ENCODE data around the gene TRAF7.

Gene TRAF7

GRCh38 chr16:2155977-2156848, 631 bp downstream of the TRAF7 start:
- H3K27ac ChIP-seq (ENCODE audit: low read depth in 2 of 2, low read length in 2 of 2) = peak overlapping the region; percentile 67 to 80
- peaks cover 75 to 85% of the 10 kb centered on the region in 2 donors for H3K4me1 ChIP-seq (ENCODE audit: control insufficient read depth in 2 of 2, insufficient read depth in 2 of 2, low read length in 2 of 2)
- no peaks in the 10 kb centered on the region for H3K27me3 ChIP-seq (ENCODE audit: control insufficient read depth in 2 of 2, insufficient read depth in 2 of 2, low read length in 2 of 2)
- H3K36me3 ChIP-seq (ENCODE audit: control insufficient read depth in 2 of 2, insufficient read depth in 2 of 2, low read length in 2 of 2) = peaks cover 3 to 8% of the 10 kb centered on the region in 2 donors
- H3K9ac ChIP-seq (ENCODE audit: low read depth in 1 of 2, low read length in 2 of 2) = peak overlapping the region; percentile 79 to 80
- H3K9me3 ChIP-seq (ENCODE audit: control insufficient read depth in 2 of 2, low read length in 2 of 2) = no peaks in the 10 kb centered on the region
- H3K4me3 ChIP-seq (ENCODE audit: low read length in 2 of 2) = peak overlapping the region; percentile 83 to 87

GRCh38 chr16:2156849-2157224, 1.3 kb downstream of the TRAF7 start:
- Histone ChIP-seq H3K4me1 (ENCODE audit: control insufficient read depth in 2 of 2, insufficient read depth in 2 of 2, low read length in 2 of 2) (peaks cover 73 to 85% of the 10 kb centered on the region in 2 donors), H3K27ac (ENCODE audit: low read depth in 2 of 2, low read length in 2 of 2) (peak overlapping the region; percentile 66 to 80), H3K36me3 (ENCODE audit: control insufficient read depth in 2 of 2, insufficient read depth in 2 of 2, low read length in 2 of 2) (peaks cover 0 to 2% of the 10 kb centered on the region in 2 donors)

GRCh38 chr16:2157480-2158261, 2.1 kb downstream of the TRAF7 start:
- Histone ChIP-seq H3K27me3 (ENCODE audit: control insufficient read depth in 2 of 2, insufficient read depth in 2 of 2, low read length in 2 of 2) (no peaks in the 10 kb centered on the region), H3K9me3 (ENCODE audit: control insufficient read depth in 2 of 2, low read length in 2 of 2) (no peaks in the 10 kb centered on the region), H3K36me3 (ENCODE audit: control insufficient read depth in 2 of 2, insufficient read depth in 2 of 2, low read length in 2 of 2) (no peaks in the 10 kb centered on the region), H3K27ac (ENCODE audit: low read depth in 2 of 2, low read length in 2 of 2) (peak overlapping the region; percentile 66 to 80), H3K9ac (ENCODE audit: low read depth in 1 of 2, low read length in 2 of 2) (peak overlapping the region; percentile 32 to 79), H3K4me1 (ENCODE audit: control insufficient read depth in 2 of 2, insufficient read depth in 2 of 2, low read length in 2 of 2) (peaks cover 66 to 82% of the 10 kb centered on the region in 2 donors), H3K4me3 (ENCODE audit: low read length in 2 of 2) (peak overlapping the region; percentile 31 to 83)

More at GRCh38 chr16:2156849-2157224, 1.3 kb downstream of the TRAF7 start:
- no peaks in the 10 kb centered on the region for H3K27me3 ChIP-seq (ENCODE audit: control insufficient read depth in 2 of 2, insufficient read depth in 2 of 2, low read length in 2 of 2)
- H3K9me3 ChIP-seq (ENCODE audit: control insufficient read depth in 2 of 2, low read length in 2 of 2) = no peaks in the 10 kb centered on the region
- peak overlapping the region; percentile 83 to 87 for H3K4me3 ChIP-seq (ENCODE audit: low read length in 2 of 2)
- peak overlapping the region; percentile 56 to 79 for H3K9ac ChIP-seq (ENCODE audit: low read depth in 1 of 2, low read length in 2 of 2)

- Histone ChIP-seq H3K36me3 (ENCODE audit: control insufficient read depth in 2 of 2, insufficient read depth in 2 of 2, low read length in 2 of 2) (no peaks in the 10 kb centered on the region), H3K4me1 (ENCODE audit: control insufficient read depth in 2 of 2, insufficient read depth in 2 of 2, low read length in 2 of 2) (peaks cover 66 to 82% of the 10 kb centered on the region in 2 donors), H3K27ac (ENCODE audit: low read depth in 2 of 2, low read length in 2 of 2) (peak overlapping the region; percentile 66 to 80), H3K9me3 (ENCODE audit: control insufficient read depth in 2 of 2, low read length in 2 of 2) (no peaks in the 10 kb centered on the region), H3K27me3 (ENCODE audit: control insufficient read depth in 2 of 2, insufficient read depth in 2 of 2, low read length in 2 of 2) (no peaks in the 10 kb centered on the region), H3K9ac (ENCODE audit: low read depth in 1 of 2, low read length in 2 of 2) (peak overlapping the region in 1 of 2 donors; percentile 79), H3K4me3 (ENCODE audit: low read length in 2 of 2) (no peak overlapping the region)
These were observed 2.7 kb downstream of the TRAF7 start for GRCh38 chr16:2158262-2158638.

GRCh38 chr16:2159175-2159838, 3.7 kb downstream of the TRAF7 start:
- peak overlapping the region; percentile 2 to 19 for H3K4me3 ChIP-seq (ENCODE audit: low read length in 2 of 2)
- H3K4me1 ChIP-seq (ENCODE audit: control insufficient read depth in 2 of 2, insufficient read depth in 2 of 2, low read length in 2 of 2) = peaks cover 62 to 77% of the 10 kb centered on the region in 2 donors
- no peaks in the 10 kb centered on the region for H3K36me3 ChIP-seq (ENCODE audit: control insufficient read depth in 2 of 2, insufficient read depth in 2 of 2, low read length in 2 of 2)
- peak overlapping the region; percentile 23 to 54 for H3K9ac ChIP-seq (ENCODE audit: low read depth in 1 of 2, low read length in 2 of 2)
- peak overlapping the region; percentile 66 to 80 for H3K27ac ChIP-seq (ENCODE audit: low read depth in 2 of 2, low read length in 2 of 2)
- H3K9me3 ChIP-seq (ENCODE audit: control insufficient read depth in 2 of 2, low read length in 2 of 2) = no peaks in the 10 kb centered on the region
- H3K27me3 ChIP-seq (ENCODE audit: control insufficient read depth in 2 of 2, insufficient read depth in 2 of 2, low read length in 2 of 2) = no peaks in the 10 kb centered on the region

GRCh38 chr16:2160915-2161551, 5.5 kb downstream of the TRAF7 start:
- H3K27ac ChIP-seq (ENCODE audit: low read depth in 2 of 2, low read length in 2 of 2) = peak overlapping the region; percentile 48
- no peaks in the 10 kb centered on the region for H3K9me3 ChIP-seq (ENCODE audit: control insufficient read depth in 2 of 2, low read length in 2 of 2)
- peaks cover 58 to 70% of the 10 kb centered on the region in 2 donors for H3K4me1 ChIP-seq (ENCODE audit: control insufficient read depth in 2 of 2, insufficient read depth in 2 of 2, low read length in 2 of 2)
- no peak overlapping the region for H3K4me3 ChIP-seq (ENCODE audit: low read length in 2 of 2)
- no peaks in the 10 kb centered on the region for H3K27me3 ChIP-seq (ENCODE audit: control insufficient read depth in 2 of 2, insufficient read depth in 2 of 2, low read length in 2 of 2)
- H3K9ac ChIP-seq (ENCODE audit: low read depth in 1 of 2, low read length in 2 of 2) = no peak overlapping the region
- H3K36me3 ChIP-seq (ENCODE audit: control insufficient read depth in 2 of 2, insufficient read depth in 2 of 2, low read length in 2 of 2) = peaks cover 5 to 6% of the 10 kb centered on the region in 2 donors

- H3K27me3 ChIP-seq (ENCODE audit: control insufficient read depth in 2 of 2, insufficient read depth in 2 of 2, low read length in 2 of 2) = no peaks in the 10 kb centered on the region
- H3K4me1 ChIP-seq (ENCODE audit: control insufficient read depth in 2 of 2, insufficient read depth in 2 of 2, low read length in 2 of 2) = peaks cover 50 to 61% of the 10 kb centered on the region in 2 donors
- peak overlapping the region in 1 of 2 donors; percentile 12 for H3K27ac ChIP-seq (ENCODE audit: low read depth in 2 of 2, low read length in 2 of 2)
- H3K9ac ChIP-seq (ENCODE audit: low read depth in 1 of 2, low read length in 2 of 2) = no peak overlapping the region
- H3K9me3 ChIP-seq (ENCODE audit: control insufficient read depth in 2 of 2, low read length in 2 of 2) = no peaks in the 10 kb centered on the region
- no peak overlapping the region for H3K4me3 ChIP-seq (ENCODE audit: low read length in 2 of 2)
- peaks cover 9 to 12% of the 10 kb centered on the region in 2 donors for H3K36me3 ChIP-seq (ENCODE audit: control insufficient read depth in 2 of 2, insufficient read depth in 2 of 2, low read length in 2 of 2)
These were observed 6.3 kb downstream of the TRAF7 start for GRCh38 chr16:2161911-2162310.

GRCh38 chr16:2162676-2163118, 7.1 kb downstream of the TRAF7 start:
- Histone ChIP-seq H3K4me1 (ENCODE audit: control insufficient read depth in 2 of 2, insufficient read depth in 2 of 2, low read length in 2 of 2) (peaks cover 42 to 53% of the 10 kb centered on the region in 2 donors), H3K36me3 (ENCODE audit: control insufficient read depth in 2 of 2, insufficient read depth in 2 of 2, low read length in 2 of 2) (peaks cover 14 to 16% of the 10 kb centered on the region in 2 donors), H3K4me3 (ENCODE audit: low read length in 2 of 2) (peak overlapping the region in 1 of 2 donors; percentile 4), H3K27me3 (ENCODE audit: control insufficient read depth in 2 of 2, insufficient read depth in 2 of 2, low read length in 2 of 2) (no peaks in the 10 kb centered on the region), H3K9ac (ENCODE audit: low read depth in 1 of 2, low read length in 2 of 2) (peak overlapping the region in 1 of 2 donors; percentile 47), H3K9me3 (ENCODE audit: control insufficient read depth in 2 of 2, low read length in 2 of 2) (no peaks in the 10 kb centered on the region), H3K27ac (ENCODE audit: low read depth in 2 of 2, low read length in 2 of 2) (peak overlapping the region; percentile 71 to 90)

GRCh38 chr16:2163211-2163881, 7.8 kb downstream of the TRAF7 start:
- Histone ChIP-seq H3K9ac (ENCODE audit: low read depth in 1 of 2, low read length in 2 of 2) (peak overlapping the region in 1 of 2 donors; percentile 59), H3K27ac (ENCODE audit: low read depth in 2 of 2, low read length in 2 of 2) (peak overlapping the region; percentile 71 to 90), H3K4me1 (ENCODE audit: control insufficient read depth in 2 of 2, insufficient read depth in 2 of 2, low read length in 2 of 2) (peaks cover 36 to 47% of the 10 kb centered on the region in 2 donors)

More at GRCh38 chr16:2163211-2163881, 7.8 kb downstream of the TRAF7 start:
- H3K4me3 ChIP-seq (ENCODE audit: low read length in 2 of 2) = peak overlapping the region in 1 of 2 donors; percentile 4
- peaks cover 14 to 17% of the 10 kb centered on the region in 2 donors for H3K36me3 ChIP-seq (ENCODE audit: control insufficient read depth in 2 of 2, insufficient read depth in 2 of 2, low read length in 2 of 2)
- H3K9me3 ChIP-seq (ENCODE audit: control insufficient read depth in 2 of 2, low read length in 2 of 2) = no peaks in the 10 kb centered on the region
- H3K27me3 ChIP-seq (ENCODE audit: control insufficient read depth in 2 of 2, insufficient read depth in 2 of 2, low read length in 2 of 2) = no peaks in the 10 kb centered on the region

Data from mucosa of rectum (tissue), 2 donors.